GM21447 (cell line): ENCODE measurements around the gene LAMC1.
"Not testable (repeated sequence)": the region's sequence is repeated elsewhere in the genome, so short reads cannot be mapped to it uniquely, and the experiment has no call there.

Experiments
- ATAC-seq: cut with Tn5 transposase; IDR thresholded peaks from one replicate; pipeline ENCODE4 v1.9.1; 2021; ENCODE audit not compliant: unreplicated experiment

Gene LAMC1

DNA sequence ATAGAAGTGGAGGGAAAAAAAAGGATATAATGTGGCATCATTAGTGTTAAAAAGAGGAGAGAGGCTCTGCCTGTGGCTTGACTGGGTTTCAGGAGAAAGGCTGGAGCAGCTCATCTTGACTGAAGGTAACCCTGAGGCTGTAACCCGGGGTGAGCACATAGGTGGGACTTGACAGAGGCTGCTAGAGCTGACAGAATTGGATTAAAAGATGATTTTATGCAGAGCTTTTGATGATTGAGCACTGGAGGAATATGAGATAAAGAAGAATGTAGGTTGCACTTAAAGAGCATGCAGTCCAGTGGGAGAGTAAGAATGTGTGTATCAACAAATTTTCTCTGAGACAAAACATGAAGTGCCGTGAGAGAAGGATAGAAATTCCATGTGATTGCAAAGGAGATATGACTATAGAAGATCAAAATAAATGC is 17.3 kb downstream of the LAMC1 start:
- no peak for ATAC-seq

- ATAC-seq, result no peak
Measured at GRCh38 chr1:183043254-183043653, 20.0 kb downstream of the LAMC1 start.

DNA sequence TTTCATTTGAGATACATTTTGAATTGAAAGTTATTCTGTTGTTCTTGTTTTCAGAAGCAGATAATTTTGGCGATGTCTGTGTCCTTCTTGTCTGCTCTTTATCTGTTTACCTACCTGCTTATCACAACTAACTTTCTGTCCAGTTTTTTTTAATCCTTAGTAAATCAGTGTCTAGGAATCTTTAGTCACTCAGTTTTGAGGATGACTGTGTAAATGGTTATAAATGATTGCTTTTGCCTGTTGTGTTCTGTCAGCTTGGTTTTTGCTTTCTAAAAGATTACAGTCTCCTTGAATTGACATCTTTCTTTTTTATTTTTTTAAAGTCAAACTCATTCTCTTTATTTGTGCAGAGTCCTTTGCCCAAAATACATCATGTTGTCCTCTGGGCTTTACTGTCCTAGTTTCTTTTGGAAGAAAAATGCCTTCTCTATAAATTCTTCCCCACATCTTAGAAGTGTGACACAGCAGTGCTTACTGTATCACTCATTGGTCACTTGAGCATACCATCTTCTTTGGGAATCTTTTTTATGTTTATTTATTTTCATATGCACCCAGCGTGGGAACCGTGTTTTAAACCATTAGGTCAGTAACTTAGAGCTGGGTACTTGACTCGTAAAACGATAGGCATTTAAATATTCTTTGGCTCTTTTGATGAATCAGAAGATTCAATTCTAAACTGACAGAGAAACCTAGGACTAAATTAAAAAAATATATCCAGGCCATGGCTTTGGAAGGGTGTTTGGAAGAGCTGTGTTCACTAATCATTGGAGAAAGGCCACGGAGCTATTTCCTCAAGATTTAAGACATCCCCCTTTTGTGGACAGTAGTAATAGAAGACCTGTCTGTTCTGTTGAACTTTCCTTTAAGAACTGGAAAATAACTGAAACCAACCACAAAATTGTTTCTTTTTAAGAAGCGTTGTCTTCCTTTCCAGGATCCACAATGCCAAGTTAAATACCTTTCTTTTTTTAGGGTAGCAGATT is 20.9 kb downstream of the LAMC1 start:
- ATAC-seq, result no peak

GRCh38 chr1:183044893-183045649 is 21.9 kb downstream of the LAMC1 start:
- ATAC-seq, result no peak

DNA sequence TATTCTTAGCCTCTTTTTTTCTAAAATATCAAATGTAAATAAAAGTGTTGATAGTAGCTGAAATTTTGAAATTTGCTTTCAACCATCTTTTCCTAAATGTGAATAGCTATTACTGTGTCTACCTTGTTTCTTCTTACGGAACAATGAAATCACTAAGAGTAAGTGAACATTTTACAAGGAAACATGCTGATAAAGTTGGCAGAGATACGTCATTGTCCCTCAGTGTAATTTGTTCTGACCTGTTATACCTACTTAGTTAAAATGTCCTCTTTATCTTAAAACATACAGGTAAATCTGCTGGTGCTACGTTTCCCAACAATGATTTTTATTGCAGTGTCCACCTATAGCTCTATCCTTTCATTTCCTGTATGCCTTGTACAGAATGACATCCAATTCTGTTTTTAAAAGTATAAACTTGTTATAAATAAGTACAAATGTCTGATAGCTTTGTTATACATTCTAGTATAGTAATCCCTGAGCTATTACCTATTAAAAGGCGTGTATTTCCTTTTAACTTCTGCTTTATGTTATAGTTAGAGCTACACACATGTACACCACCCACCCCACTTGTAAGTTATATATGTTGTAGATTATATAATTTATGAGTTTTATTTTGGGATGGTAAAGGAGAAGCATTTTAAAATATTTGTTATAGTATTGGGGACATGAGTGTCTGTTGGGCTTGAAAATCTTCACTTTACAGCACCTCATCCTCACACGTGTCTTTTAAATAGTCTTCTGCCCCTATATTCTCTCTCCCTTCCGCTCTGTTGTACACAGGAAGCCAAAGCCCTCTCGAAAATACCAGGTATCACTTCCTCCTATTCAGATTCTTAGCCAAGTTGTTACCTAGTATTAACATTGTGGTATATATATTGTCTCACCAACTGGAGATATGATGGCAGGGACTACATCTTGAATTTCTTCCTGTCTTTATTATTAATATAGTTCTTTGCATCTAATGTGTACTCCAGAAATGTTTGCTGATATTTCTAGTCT is 25.2 kb downstream of the LAMC1 start:
- ATAC-seq, result peak; percentile 100

DNA sequence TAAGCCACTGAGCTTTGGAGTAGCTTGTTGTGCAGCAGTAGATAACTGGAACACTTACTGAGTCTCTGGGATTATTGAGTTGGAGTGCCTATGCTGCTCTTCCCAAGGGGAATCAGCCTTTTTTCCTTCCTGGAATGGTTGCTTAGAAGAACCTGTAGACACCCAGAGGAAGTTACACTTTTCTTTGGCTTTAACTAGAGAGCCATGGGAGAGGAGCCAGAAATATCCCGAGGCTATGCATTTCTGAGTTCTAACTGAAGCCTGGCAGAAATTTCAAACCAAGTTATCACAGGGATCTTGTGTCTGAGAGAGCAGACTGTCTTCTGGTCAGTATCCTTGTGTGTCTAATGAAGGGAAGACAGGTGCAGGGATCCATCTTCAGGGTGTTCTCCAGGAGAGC is 28.3 kb downstream of the LAMC1 start:
- ATAC-seq, result no peak

DNA sequence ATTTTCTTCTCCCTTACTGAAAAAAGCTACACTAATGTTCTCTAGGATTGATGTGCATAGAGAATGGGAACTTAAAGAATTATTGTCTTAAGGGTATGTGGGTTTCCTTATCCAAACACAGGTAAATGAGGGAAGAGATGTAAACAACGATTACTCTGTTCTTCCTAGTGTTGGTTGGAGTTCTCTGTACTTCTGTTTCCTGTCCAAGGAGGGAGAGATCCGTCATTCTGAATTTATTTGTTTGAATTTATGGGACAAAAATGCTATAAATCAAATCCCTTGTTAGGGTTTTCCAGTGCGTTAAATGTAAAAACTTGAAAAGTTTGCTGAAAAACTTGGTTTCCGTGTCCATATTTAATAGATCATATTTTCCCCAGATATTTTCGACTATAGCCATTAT is 29.6 kb downstream of the LAMC1 start:
- ATAC-seq, result no peak

DNA sequence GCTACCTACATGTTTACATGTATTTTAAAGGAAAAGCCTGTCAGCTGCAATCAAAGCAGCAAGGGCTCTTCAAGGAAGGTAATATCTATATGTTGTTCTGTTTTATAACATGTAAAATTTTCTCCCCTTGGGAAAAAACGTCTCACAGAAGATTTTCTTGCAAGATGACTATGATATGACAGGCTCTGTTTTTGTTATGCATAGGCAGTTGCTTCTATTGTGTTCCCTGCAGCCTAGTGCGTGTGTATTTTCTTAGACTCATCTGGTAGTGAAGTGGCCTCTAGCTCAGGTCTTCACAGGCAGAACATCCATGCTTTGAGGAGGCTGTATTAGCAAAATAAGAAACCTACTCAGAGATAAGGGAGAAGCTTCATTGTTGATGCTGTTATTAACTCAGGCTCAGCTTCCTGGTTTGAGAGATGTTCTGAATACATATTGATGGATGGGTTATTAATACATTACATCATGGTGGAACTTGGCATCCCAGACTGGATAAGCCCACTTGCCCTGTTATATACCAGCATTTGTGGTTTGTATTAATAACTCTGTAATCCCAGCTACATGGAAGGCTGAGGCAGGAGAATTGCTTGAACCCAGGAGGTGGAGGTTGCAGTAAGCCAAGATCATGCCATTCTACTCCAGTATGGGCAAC is 35.8 kb downstream of the LAMC1 start:
- ATAC-seq, result no peak

- ATAC-seq, result no peak
Measured at GRCh38 chr1:183061194-183061593, 38.0 kb downstream of the LAMC1 start.

DNA sequence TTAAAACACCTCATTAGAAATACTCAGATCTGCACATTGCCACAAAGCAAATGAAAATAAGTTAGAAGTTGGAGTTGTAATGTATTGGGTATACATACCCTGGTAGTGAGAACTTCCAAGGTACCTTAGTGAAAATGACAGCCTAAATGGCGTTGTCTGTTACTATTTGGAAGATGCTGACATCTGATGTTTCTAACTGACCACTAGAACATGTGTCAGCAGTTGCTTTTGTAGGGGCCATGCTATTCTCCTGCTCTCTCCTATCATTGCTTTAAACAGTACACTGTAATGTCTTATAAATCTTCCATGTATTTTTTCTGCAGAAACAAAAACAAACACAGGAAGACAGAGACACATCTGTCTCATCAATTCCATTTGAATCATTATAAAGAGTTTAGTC is 40.1 kb downstream of the LAMC1 start:
- ATAC-seq, result no peak

DNA sequence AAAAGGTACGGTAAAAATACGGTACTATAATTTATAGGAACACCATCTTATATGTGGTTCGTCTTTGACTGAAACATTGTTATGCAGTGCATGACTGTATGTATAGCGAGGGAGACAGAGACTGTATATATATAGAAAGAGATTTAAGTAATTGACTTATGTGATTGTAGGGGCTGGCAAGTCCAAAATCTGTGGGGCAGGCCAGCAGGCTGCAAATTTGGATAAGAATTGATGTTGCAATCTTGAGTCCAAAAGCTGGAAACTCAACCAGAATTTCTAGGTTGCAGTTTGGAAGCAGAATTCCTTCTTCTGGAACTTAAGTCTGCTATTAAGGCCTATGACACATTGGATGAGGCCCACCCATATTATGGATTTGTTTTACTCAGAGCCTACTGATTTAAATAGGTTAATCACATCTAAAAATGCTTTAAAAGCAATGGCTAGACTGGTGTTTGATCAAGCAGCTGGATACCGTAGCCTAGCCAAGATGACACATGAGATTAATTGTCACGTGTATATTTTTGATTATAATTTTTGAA is 42.0 kb downstream of the LAMC1 start:
- no peak for ATAC-seq

DNA sequence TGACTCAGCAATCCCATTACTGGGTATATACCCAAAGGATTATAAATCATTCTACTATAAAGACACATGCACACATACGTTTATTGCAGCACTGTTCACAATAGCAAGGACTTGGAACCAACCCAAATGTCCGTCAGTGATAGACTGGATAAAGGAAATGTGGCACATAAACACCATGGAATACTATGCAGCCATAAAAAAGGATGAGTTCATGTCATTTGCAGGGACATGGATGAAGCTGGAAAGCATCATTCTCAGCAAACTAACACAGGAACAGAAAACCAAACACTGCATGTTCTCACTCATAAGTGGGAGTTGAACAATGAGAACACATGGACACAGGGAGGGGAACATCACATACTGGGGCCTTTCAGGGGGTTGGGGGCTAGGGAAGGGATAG is 43.2 kb downstream of the LAMC1 start:
- ATAC-seq, result not testable (repeated sequence)

DNA sequence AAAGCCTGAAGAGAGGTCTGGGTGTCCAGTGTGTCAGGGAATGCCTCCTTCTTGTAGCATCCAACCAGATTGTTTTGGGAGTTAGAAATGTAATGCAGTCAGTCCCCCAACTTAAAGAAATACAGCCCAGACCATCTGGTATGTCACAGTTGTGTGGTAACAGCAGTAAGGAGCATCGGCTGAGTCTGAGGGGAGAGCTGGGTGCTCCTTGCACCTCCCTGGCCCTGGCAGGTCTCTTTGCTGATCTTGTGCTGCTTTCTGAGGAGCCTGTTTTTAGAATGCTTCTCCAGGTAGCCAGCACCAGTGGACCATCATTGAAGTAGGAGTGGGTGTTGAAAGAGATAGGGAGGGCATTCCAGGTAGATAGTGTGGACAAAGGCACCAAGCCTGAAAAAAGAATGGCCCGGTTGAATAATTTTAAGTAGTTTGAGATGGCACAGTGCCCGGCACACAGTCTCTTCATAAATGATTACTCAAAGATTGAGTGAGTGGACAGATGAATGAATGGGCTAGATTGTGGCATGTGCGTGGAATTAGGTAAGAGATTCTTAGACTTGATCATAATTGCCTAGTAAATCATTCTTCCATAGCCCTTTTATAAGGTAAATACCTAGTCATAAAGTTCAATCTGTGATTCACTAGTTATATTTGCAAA is 46.5 kb downstream of the LAMC1 start:
- ATAC-seq, result no peak

DNA sequence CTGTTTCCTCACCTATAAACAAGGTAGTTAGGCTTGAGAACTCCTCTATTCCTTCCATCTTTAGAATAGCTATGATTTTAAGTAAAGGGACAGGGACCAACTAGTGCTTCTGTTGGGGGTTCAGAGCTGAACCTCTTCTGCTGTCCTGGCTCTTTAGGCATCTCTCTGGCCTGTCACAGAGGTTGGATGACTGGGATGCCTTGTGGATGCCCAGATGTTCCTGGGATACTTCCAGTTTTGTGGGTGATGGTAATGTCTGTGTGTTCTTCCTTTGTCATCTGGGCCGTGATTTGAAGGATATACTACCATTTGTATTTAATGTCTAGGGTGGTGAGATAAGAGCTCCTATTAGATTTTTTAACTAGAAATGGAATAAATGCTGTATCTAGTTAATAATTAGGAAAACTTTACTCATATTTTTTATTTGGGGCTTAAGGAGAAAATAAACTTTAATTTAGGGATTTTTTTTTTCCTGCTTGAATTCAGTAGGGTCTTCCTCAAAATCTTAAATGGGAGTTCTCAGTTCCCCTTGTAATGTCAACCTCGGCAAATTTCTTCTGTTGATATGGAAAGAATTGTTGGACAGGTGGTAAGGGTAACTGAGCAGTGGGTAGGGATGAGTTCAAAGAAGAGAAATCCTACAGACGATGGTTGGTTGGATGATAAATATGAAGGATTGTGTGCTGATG is 47.2 kb downstream of the LAMC1 start:
- no peak for ATAC-seq

GRCh38 chr1:183070923-183071618 is 47.9 kb downstream of the LAMC1 start:
- ATAC-seq, result peak; percentile 94

DNA sequence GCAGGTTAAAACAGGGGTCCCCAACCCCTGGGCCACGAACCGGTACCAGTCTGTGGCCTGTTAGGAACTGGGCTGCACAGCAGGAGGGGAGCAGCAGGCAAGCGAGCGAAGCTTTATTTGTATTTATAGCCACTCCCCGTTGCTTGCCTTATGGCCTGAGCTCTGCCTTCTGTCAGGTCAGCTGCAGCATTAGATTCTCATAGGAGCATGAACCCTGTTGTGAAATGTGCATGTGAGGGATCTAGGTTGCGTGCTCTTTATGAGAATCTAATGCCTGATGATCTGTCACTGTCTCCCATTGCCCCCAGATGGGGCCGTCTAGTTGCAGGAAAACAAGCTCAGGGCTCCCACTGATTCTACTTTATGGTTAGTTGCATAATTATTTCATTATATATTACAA is 49.4 kb downstream of the LAMC1 start:
- ATAC-seq, result not testable (repeated sequence)

- no peak for ATAC-seq
Measured at GRCh38 chr1:183073320-183073719, 50.1 kb downstream of the LAMC1 start.

DNA sequence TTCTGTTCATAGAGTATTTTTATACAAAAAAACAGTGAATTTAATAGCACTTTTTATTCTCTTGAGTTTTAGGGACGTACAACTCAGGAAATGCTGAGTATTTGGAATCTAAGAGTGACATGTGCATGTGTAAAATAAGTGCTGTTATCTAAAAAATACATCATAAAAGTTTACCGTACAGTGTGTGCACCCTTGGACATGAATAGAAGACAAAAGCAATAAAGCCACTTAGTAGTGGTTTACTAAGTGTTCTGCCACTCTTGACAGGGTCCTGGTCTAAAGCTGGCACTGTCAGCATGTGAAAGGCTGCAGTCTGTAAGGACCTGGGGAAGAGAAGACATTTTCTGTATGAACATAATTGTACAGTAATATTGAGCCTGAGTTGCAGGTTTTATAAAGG is 51.0 kb downstream of the LAMC1 start:
- no peak for ATAC-seq
